HG03565 (cell line): ENCODE measurements around the gene C16orf92.
A peak's percentile ranks its signal among the peaks of the same experiment; 100 is the strongest.

Experiments used
- ATAC-seq: cut with Tn5 transposase; IDR thresholded peaks from one replicate; pipeline ENCODE4 v1.9.1; 2021; ENCODE audit warnings: mild to moderate bottlenecking, moderate library complexity; ENCODE audit not compliant: unreplicated experiment

C16orf92 gene

GRCh38 chr16:30053376-30054015 is 30.5 kb downstream of the C16orf92 start:
- no peak for ATAC-seq

DNA sequence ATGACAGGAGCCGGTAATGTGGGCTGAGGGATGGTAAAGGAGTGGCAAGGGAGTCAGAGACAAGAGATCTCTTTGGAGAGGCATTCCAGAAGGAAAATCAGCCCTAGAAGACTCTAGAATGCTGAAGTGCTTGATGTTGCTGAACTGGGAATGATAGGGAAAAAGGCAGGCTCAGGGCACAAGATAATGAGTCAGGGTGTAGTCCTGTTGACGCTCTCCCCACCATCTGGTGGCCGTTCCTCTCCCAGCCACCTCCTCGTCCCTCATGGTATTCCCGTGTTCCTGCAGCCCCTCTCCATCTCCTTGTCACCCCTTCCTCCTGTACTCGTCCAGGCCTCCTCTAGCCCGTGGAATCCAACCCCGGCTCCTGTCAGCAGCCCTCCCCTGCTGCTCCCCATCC is 31.5 kb downstream of the C16orf92 start:
- ATAC-seq = no peak

DNA sequence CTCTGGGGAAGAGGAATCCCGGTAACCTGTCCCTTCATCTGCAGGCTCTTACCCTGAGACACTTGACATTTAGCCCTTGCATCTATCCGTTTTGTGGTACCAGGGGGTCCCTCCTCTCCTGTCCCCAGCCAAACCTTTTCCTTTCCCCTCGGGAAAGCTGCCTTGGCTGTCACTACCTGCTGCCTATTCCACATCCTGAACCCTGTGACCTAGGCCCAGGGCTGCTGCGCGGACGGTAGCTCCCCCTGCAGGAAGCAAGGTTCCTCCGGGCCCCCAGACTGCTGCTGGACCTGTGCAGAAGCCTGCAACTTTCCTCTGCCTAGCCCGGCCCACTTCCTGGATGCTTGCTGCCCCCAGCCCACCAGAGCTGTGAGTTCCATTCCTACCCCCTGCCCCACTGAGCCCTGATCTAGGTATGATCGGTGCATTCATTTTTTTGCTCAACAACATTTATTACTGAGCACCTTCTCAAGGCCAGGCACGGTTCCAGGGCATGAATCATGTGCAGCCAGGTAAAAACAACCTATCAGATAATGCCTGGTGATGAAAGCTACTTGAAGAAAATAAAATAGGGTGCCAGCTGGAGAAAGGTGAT is 32.1 kb downstream of the C16orf92 start:
- no peak for ATAC-seq

- no peak for ATAC-seq
These were observed 37.3 kb downstream of the C16orf92 start for GRCh38 chr16:30060346-30060745.

DNA sequence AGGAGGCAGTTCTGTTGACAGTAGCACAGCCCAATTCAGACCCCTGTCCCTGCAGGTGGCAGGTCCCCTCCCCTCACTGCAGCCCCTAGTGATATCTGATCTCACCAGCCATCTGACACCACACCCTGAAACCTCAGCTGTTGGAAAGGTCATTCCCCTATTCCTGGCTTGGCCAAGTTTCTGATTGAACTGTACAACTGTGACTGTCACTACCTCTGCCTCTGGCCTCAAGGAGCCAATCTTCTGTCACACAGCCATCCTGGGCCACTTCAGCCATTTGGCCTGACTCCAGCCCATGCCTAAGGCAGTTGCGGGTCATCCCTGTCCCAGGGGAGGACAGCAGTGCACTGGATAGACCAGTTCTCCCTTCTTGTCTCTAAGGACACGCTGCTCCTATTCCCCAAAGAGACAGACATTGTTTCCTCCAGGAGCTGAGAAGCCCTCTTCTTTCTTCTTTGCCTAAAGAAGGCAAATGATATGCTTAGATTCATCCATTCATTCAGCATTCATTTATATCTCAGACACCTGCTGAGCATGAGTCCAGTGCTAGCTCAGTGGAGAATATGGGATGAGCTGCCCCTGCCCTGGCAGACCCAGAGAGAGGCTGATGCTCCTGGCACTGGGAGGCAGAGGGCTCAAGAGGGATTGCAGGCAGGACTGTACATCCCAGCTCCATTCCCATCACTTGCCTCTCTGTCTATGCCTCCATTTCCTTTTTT is 38.0 kb downstream of the C16orf92 start:
- ATAC-seq = no peak

- no peak for ATAC-seq
These were observed 40.4 kb downstream of the C16orf92 start for GRCh38 chr16:30063278-30063892.

DNA sequence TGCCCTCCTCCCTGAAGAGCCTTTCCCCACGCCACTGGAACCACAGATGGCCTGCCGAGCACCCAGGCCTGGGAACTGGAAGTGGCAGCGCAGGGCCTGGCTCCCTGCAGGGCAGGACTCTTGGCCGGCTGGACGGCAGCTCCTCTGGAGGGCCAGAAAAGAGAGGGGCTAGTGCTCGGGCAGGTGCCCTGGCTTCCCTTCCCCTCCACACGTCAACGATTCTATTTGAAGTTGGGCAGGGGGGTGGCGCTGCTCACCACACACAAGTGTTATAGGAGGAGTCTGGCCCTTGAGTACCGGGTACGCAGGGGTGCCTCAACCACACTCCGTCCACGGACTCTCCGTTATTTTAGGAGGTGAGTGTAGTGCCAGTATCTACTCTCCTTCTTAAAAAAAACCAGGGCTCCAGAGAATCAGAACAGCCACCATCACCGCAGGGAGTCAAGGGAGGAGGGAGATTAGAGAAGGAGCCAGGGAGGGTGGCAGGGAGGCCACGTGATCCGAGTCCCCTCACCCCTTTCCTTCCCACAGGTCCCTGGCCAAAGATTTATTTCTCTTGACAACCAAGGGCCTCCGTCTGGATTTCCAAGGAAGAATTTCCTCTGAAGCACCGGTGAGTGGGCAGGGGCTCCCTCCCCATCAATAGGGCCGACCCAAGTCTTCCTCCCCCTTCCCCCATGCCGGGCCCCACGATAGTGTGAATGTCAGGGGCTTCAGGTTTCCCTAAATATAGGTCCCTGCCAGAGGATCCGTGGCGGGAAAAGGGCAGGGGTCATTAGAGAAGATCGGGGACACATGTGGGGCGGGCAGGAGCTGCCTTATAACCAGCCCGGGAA is 41.1 kb downstream of the C16orf92 start:
- no peak for ATAC-seq

DNA sequence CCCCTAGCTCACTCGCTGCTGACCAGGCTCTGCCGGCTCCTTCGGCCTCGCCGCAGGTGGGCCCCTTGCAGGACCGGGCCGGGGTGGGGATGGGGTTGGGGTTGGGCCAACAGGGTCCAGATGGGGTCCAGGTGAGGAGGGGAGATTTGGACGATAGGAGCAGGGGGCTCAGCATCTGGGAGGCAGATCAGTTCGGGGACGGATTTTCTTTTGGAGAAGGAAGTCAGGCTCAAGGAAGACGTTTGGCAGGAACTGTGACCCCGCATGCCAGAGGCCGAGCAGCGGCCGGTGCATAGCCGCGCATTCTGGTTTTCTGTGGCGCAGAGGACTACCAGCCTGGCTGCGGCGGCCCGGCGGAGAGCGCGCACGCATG is 41.7 kb downstream of the C16orf92 start:
- ATAC-seq = no peak

DNA sequence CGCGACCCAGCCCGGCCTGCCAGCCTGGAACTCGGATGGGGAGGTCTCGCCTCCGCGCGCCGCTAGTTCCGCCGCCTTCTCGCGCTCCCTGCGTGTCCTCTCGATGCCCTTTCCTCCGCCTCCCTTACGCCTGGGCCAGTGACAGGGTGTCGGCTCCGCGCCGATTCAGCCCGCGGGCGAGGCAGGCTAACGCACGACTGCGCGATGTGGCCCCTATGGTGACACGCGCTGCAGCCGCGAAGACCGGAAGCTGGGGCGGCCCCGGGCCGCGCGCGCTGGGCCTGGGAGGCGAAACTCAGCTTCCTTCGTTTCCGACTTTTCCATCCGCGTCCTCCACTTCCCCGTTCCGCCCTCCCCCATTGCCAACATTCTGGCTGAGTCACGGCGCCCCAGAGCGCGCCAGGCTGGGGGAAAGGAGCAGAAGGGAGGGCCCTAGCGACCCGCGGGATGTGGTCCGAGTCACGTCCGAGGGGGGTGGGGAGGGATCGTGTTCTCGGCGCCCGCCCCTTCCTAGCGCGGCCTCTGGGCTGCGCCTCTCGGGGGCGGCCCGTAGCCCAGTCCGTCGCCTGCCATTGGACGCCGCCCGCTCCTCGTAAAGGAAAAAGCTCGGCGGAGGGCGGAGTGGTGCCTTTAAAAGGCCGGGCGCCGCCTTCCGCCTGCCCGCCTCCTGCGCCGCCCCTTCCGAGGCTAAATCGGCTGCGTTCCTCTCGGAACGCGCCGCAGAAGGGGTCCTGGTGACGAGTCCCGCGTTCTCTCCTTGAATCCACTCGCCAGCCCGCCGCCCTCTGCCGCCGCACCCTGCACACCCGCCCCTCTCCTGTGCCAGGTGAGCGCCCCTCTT is 42.3 kb downstream of the C16orf92 start, which contains the start of gene ALDOA:
ALDOA (plus strand) TSS at position 659 of the 841 bp plus-strand sequence. CDS start 1,138 bp downstream, outside the sequence.
- peak; percentile 60 for ATAC-seq

- no peak for ATAC-seq
These were observed 43.2 kb downstream of the C16orf92 start for GRCh38 chr16:30065943-30066760.

DNA sequence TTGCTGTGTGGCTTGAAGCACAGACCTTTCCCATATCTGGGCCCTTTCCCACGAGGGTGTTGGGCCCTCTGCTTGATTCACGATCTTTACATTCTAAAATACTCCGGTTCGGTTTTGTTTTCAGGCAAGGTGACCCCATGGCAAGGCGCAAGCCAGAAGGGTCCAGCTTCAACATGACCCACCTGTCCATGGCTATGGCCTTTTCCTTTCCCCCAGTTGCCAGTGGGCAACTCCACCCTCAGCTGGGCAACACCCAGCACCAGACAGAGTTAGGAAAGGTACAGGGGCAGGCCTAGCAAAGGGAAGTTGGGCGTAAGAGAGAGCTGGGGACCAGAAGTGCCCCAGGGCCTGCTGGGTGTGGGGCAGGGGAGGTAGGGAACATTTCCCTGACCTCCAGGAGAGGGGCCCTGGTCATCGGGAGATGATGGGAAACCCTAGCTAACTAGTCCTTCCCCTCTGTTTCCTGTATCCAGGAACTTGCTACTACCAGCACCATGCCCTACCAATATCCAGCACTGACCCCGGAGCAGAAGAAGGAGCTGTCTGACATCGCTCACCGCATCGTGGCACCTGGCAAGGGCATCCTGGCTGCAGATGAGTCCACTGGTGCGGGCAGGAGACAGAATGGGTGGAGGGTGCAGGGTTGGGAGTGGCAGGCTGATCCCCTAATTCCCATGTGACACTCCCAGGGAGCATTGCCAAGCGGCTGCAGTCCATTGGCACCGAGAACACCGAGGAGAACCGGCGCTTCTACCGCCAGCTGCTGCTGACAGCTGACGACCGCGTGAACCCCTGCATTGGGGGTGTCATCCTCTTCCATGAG is 44.0 kb downstream of the C16orf92 start:
- no peak for ATAC-seq

- ATAC-seq = no peak
These were observed 44.6 kb downstream of the C16orf92 start for GRCh38 chr16:30067584-30067916.

DNA sequence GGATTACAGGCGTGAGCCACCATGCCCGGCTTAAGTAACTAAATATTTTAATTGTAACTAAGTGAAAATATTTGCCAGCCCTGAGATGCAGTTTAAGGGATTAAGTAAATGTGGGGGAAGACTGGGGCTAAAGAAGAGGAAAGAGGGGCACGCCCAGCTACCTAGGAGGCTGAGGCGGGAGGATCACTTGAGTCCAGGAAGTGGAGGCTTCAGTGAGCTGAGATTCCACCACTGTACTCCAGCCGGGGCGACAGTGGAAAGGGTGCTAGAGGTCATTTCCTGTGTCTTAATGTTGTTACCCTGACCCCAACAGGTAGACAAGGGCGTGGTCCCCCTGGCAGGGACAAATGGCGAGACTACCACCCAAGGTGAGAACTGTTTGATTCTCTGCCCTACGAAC is 45.3 kb downstream of the C16orf92 start:
- ATAC-seq = no peak

DNA sequence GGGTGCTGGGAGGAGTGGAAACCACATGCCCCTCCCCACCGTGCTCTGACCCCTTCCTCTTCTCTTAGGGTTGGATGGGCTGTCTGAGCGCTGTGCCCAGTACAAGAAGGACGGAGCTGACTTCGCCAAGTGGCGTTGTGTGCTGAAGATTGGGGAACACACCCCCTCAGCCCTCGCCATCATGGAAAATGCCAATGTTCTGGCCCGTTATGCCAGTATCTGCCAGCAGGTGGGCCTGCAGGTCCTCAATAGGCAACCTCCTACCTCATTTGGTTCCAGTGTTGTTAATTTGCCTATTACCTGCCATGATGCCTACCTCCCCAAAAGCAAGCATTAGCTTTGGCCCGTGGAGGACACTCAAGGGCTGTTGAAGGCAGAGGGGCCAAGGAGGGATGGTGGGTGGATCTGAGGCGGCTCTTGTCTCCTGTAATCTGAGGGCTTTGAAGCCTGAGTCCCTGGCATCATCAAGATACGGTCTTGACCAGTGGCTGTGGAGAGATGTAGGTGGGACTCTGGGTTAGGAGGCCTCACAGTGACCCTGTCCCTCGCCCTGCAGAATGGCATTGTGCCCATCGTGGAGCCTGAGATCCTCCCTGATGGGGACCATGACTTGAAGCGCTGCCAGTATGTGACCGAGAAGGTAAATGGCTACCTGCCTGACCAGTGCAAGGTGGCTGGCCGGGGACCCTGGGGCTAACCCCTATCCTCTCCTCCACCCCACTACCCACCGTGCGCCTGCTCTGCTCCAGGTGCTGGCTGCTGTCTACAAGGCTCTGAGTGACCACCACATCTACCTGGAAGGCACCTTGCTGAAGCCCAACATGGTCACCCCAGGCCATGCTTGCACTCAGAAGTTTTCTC is 46.0 kb downstream of the C16orf92 start:
- ATAC-seq = no peak

GRCh38 chr16:30069611-30070462 is 46.8 kb downstream of the C16orf92 start:
- ATAC-seq = no peak

DNA sequence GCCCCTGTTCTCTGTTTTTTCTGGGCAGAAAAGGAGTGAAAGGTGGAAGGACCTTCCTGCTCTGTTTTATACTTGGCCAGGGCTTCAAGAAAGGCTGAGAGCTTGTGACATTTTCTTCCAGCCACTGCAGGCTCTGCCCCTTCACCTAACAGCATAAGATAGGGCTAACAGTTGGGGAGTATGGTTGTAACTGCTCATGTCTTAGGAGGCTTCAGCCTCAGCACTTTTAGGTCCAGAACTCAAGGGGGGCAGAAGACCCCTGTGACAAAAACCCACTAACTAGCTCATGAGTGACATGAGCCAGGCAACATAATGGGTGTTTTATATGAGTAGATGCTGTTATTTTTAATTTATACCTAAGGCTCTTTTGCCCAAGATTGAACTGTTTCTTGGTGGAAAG is 47.5 kb downstream of the C16orf92 start:
- no peak for ATAC-seq
